ENCODE results near the gene SMAD4.

DNA sequence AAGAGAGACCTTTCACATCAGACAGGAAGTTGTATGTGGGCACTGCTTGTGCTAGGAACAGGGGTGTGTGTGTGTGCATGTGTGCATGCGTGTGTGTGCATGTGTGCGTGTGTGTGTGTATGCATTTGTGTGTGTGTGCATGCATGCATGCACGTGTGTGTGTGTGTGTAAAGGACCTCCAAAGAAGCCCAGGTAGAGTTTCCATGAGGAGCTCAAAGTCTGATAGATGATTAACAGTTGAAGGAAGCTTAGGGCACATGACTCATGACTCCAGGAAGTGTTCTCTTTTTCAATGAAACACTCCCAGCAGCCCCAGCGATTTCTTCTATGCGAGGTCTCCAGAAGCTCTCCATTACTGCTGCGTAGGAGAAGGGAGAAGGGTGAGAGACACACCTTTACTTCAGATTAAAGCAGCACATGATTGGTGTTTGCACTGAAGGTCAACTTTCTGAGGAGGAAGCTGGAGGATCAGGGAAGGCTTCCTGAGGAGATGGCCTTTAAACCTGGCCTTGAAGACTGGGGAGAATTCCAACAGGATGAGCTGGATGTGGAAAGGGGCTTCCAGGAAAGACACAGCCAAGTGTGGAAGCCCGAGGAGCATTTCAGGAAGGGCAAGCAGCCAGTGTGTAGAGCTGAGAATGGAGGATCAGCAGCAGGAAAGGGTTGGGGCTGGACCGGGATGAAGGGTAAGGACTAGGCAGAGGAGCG lies 77.7 kb downstream of the SMAD4 start:
- TF ChIP-seq YY1 (IDR thresholded peaks at IDR 0.05; ENCODE audit: insufficient read depth, insufficient read length) (no peak), ZNF274 (IDR thresholded peaks at IDR 0.05; ENCODE audit: low read depth, low read length) (no peak), SUZ12 (IDR thresholded peaks at IDR 0.05; ENCODE audit: extremely low read depth, insufficient read depth, insufficient read length) (no peak)
